Neural crest cell (in vitro differentiated cells): ENCODE measurements around the gene DUSP22. TPM values are rescaled to one million over a fixed set of nuclear protein-coding genes. Genes with fewer than 3 reads are reported as not detected.

ENCODE experiments used
- DNase-seq: peaks from one replicate; pipeline ENCODE4 v3.0.0; 2021; ENCODE audit warnings: low read depth, mixed read lengths, low spot score
- H3K27ac Mint-ChIP-seq: one replicate; pipeline ENCODE4 v1.8.0; 2021; ENCODE audit warnings: mild to moderate bottlenecking, mixed read lengths; ENCODE audit not compliant: unreplicated experiment
- H3K27me3 Mint-ChIP-seq: 2 replicates; pipeline ENCODE4 v1.8.0; 2021; ENCODE audit warnings: low read depth, mild to moderate bottlenecking, mixed read lengths
- H3K36me3 Mint-ChIP-seq: 2 replicates; pipeline ENCODE4 v1.8.0; 2021; ENCODE audit warnings: low read depth, mild to moderate bottlenecking, mixed read lengths
- H3K4me1 Mint-ChIP-seq: 2 replicates; pipeline ENCODE4 v1.8.0; 2021; ENCODE audit warnings: mixed read lengths
- H3K4me3 Mint-ChIP-seq: one replicate; pipeline ENCODE4 v1.8.0; 2021; ENCODE audit warnings: mild to moderate bottlenecking, mixed read lengths
- H3K9me3 Mint-ChIP-seq: 2 replicates; pipeline ENCODE4 v1.8.0; 2021; ENCODE audit warnings: mixed read lengths
- total RNA-seq: library from RNA; stranded (reverse); gene quantifications from 2 replicates; pipeline ENCODE4 v1.2.1, GENCODE V29; 2021
- TF ChIP-seq, protein P1 (sequence below): fragments of 200-600 bp; sonication (generic); conservative IDR thresholded peaks from 2 replicates; pipeline ENCODE4 v1.5.0; 2021; ENCODE audit warnings: antibody characterized with exemption, mild to moderate bottlenecking

The DUSP22 gene
- total RNA-seq, 1 donor from 2014 or later = 35.1 TPM

DNA sequence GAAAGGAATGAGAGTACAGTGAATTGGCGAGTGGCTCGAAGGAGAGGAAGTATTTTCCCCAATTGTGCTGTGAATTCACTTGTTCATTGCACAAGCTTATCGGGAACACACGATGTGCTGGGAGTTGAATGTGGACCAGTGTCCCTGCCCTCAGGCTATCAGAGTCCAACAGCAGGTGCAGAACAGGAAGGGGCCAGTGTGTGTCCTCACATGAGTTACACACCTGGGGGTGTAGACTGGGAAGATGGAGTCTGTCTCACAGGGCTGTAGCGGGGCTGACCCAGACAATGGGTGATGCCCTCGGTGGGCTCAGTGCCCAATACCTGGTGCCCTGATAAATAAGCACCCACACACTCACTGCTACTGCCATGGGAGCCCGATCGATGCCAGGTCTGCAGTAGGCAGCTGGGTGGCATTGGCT lies 14.4 kb downstream of the DUSP22 start:
- TF ChIP-seq, protein P1, sequence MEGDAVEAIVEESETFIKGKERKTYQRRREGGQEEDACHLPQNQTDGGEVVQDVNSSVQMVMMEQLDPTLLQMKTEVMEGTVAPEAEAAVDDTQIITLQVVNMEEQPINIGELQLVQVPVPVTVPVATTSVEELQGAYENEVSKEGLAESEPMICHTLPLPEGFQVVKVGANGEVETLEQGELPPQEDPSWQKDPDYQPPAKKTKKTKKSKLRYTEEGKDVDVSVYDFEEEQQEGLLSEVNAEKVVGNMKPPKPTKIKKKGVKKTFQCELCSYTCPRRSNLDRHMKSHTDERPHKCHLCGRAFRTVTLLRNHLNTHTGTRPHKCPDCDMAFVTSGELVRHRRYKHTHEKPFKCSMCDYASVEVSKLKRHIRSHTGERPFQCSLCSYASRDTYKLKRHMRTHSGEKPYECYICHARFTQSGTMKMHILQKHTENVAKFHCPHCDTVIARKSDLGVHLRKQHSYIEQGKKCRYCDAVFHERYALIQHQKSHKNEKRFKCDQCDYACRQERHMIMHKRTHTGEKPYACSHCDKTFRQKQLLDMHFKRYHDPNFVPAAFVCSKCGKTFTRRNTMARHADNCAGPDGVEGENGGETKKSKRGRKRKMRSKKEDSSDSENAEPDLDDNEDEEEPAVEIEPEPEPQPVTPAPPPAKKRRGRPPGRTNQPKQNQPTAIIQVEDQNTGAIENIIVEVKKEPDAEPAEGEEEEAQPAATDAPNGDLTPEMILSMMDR = no peak
- no peak overlapping the region for H3K4me3 Mint-ChIP-seq
- H3K36me3 Mint-ChIP-seq = peaks cover 8% of the 10 kb centered on the region
- H3K4me1 Mint-ChIP-seq = peaks cover 5% of the 10 kb centered on the region
- H3K9me3 Mint-ChIP-seq = no peaks in the 10 kb centered on the region
- H3K27me3 Mint-ChIP-seq = no peaks in the 10 kb centered on the region
- H3K27ac Mint-ChIP-seq = no peak overlapping the region
- no peak for DNase-seq

GRCh38 chr6:307065-307814 lies 15.0 kb downstream of the DUSP22 start:
- Mint-ChIP-seq H3K9me3 (no peaks in the 10 kb centered on the region), H3K4me1 (peaks cover 5% of the 10 kb centered on the region), H3K27ac (peak overlapping the region; percentile 89), H3K36me3 (peaks cover 10% of the 10 kb centered on the region), H3K27me3 (no peaks in the 10 kb centered on the region), H3K4me3 (no peak overlapping the region)
- TF ChIP-seq, protein P1 = no peak
- no peak for DNase-seq

DNA sequence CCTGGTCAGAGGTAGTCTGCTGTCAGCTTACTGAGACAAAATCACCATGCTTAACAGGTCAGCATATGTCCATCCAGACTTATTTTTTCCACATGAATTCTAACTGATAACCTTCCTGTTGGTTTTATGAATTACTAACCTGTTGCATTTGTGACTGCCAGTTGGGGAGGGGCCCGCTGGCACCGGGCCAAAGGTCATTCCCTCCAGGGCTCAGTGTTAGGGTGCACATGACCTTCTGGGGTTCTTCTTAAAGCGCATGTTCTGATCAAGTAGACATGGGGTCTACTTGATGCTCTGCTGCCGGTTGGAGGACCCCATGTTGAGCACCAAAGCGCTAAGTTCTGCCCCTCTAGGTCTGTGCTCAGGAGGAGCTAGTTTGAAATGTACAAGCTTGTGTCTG lies 15.6 kb downstream of the DUSP22 start:
- TF ChIP-seq, protein P1 = no peak
- peaks cover 5% of the 10 kb centered on the region for H3K4me1 Mint-ChIP-seq
- DNase-seq = no peak
- no peak overlapping the region for H3K4me3 Mint-ChIP-seq
- H3K27ac Mint-ChIP-seq = peak overlapping the region; percentile 89
- no peaks in the 10 kb centered on the region for H3K27me3 Mint-ChIP-seq
- H3K9me3 Mint-ChIP-seq = no peaks in the 10 kb centered on the region
- peaks cover 10% of the 10 kb centered on the region for H3K36me3 Mint-ChIP-seq

DNA sequence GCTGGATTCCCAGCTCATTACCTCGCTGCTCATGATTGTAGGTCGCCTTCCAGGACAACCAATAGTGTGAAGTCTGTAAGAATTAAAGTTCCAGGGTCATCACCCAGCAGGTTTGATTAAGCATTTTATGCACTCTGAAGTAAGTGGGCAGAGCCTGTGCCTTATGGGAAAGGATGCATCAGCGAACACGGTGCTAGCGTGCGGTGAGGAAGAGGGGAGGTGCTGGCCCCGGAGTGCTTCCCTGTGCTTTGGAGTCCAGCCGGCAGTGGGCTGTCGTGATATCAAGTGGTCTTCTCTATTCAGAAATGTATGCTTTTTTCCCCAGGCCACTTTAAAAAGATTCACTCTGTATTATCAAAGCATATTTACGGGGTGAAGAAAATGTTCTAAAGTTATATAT lies 16.0 kb downstream of the DUSP22 start:
- TF ChIP-seq, protein P1 = no peak
- no peak overlapping the region for H3K4me3 Mint-ChIP-seq
- H3K27ac Mint-ChIP-seq = no peak overlapping the region
- peaks cover 5% of the 10 kb centered on the region for H3K4me1 Mint-ChIP-seq
- no peak for DNase-seq
- no peaks in the 10 kb centered on the region for H3K27me3 Mint-ChIP-seq
- no peaks in the 10 kb centered on the region for H3K9me3 Mint-ChIP-seq
- H3K36me3 Mint-ChIP-seq = peaks cover 10% of the 10 kb centered on the region

- DNase-seq = no peak
- Mint-ChIP-seq H3K9me3 (no peaks in the 10 kb centered on the region), H3K27ac (no peak overlapping the region), H3K36me3 (peaks cover 10% of the 10 kb centered on the region), H3K4me3 (no peak overlapping the region), H3K27me3 (no peaks in the 10 kb centered on the region), H3K4me1 (peaks cover 5% of the 10 kb centered on the region)
- TF ChIP-seq, protein P1 = no peak
These were observed 16.5 kb downstream of the DUSP22 start for GRCh38 chr6:308768-309167.
